Tongue (tissue), 2 donors: ENCODE data around the gene LALBA. TPM values are rescaled to one million over a fixed set of nuclear protein-coding genes. Genes with fewer than 3 reads are reported as not detected.
"Not testable (repeated sequence)": the region's sequence is repeated elsewhere in the genome, so short reads cannot be mapped to it uniquely, and the experiment has no call there.

Experiments
- DNase-seq: peaks from one replicate; pipeline ENCODE4 v3.0.0-alpha.2; 2015
- total RNA-seq: library from RNA; depleted of rRNA; stranded (reverse); fragments of >200 nt; gene quantifications from one replicate; pipeline ENCODE4 v1.2.3, GENCODE V29; 2014

LALBA gene
- total RNA-seq = not detected

GRCh38 chr12:48569946-48570345, at the start of gene LALBA:
TSS of gene LALBA (minus strand) at chr12:48570046. CDS start at chr12:48570020, 26 bp downstream.
- DNase-seq = no peak

- DNase-seq = peak; percentile 86
These were observed 48.7 kb upstream of the LALBA start for GRCh38 chr12:48618541-48618940.

GRCh38 chr12:48615681-48616080, 45.8 kb upstream of the LALBA start:
- no peak for DNase-seq

DNA sequence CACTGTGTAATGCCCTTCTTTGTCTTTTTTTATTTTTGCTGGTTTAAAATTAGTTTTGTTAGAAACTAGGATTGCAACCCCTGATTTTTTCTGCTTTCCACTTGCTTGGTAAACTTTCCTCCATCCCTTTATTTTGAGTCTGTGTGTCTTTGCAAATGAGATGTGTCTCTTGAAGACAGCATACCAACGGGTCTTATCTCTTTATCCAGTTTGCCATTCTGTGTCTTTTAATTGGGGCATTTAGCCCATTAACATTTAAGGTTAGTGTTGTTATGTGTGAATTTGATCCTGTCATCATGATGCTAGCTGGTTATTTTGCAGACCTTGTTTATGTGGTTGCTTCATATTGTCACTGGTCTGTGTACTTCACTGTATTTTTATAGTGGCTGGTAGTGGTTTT, 43.5 kb upstream of the LALBA start:
- DNase-seq = no peak

GRCh38 chr12:48602192-48602989, 32.5 kb upstream of the LALBA start:
- DNase-seq = no peak

- DNase-seq = no peak
These were observed 31.3 kb upstream of the LALBA start for GRCh38 chr12:48601013-48601756.

DNA sequence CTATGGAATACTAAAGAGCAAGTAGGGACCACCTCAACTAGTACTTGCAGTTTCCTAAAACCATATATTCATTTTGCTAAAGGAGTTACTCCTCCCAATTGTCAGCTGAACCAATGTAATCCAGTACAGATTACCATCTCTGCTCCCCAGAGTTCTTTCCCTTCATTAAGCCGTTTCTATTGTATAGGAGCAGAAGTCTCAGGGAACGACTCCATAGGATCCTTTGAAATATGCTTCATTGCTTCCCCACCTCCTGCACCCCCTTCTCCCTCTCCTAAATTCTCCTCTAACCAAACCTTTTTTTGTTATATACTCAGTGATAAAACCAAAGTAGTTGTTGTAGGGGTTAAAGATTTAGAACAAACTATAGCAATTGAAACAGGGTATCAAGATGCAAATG, 30.7 kb upstream of the LALBA start:
- DNase-seq = no peak

DNA sequence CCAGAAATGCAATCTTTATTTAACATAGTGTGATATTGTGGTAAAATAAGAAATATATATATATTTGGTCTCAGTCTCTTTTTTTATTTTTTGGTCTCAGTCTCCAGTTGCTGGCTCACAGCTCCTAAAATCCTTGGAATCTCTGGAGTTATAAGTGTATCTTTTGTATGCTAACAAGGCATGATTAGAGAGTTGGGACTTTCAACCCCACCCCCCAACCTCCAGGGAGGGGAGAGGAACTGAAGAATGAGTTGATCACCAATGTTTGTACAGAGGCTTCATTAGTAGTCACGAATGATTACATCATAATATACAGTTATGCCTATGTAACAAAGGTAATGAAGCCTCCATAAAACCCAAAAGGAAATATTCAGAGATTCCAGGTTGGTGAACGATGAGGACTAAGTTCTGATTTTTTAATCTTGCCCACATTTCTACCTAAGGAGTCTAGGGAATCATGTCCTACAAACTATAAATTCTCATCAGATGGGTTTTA, 22.8 kb upstream of the LALBA start:
- DNase-seq = no peak

GRCh38 chr12:48586361-48586760, 16.5 kb upstream of the LALBA start:
- no peak for DNase-seq

GRCh38 chr12:48583728-48584127, 13.9 kb upstream of the LALBA start:
- DNase-seq = no peak

GRCh38 chr12:48580831-48581230, 11.0 kb upstream of the LALBA start:
- DNase-seq = no peak

DNA sequence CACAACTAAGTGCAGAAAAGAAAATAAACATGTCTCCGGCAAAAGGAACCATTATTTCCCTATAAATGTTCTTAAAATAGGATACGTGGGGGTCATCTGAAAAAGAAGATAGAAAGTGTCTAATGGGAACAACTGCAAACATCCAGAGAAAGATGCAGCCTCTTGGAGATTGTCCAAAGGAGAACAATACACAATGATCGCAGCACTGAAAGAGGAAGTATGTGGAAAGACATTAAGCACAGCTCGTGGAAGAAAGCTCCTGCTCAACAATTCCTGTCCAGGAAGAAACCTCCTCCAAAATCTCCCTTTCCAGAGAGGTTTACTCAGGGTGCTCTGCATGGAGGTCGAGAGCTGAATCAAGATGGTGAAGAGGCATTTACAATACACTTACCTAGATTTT, 2.5 kb upstream of the LALBA start:
- DNase-seq = peak; percentile 5

DNA sequence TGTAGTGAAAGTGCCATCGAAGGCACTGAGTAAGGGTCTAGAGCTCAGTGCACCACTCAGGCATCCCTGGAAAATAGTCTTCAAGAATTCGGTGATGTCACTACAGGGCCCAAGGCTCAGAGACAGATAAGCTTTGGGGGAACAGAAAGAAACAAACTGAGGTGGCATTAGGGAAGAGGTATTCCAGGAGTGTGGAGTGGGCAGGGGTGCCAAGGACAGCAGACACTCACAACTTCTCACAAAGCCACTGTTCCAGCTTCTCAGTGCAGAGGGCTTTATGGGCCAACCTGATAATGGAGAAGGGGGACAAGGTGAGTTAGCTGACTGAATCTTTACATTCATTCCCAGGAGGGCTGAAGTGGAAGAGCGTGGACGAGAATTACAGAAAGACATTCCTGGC, 2.1 kb downstream of the LALBA start:
- no peak for DNase-seq

DNA sequence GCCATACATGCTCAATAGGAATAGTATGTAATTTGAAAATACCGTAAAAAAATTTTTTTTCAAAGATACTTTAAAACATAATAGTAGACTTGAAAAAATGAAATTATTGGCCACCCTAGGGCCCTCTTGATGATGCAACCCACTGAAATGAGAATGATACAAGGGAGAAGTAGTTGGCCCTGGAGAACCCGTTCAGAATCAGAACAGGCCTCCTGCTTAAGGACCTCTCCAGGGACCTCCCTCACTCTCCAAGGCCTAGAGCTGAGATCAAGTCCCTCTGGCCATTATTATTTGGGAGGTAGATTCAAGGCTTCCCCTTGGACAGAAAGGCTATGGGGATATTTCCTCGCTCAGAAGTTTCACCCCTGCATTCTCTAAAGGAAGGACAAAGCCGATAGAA, 11.9 kb downstream of the LALBA start:
- DNase-seq = no peak

DNA sequence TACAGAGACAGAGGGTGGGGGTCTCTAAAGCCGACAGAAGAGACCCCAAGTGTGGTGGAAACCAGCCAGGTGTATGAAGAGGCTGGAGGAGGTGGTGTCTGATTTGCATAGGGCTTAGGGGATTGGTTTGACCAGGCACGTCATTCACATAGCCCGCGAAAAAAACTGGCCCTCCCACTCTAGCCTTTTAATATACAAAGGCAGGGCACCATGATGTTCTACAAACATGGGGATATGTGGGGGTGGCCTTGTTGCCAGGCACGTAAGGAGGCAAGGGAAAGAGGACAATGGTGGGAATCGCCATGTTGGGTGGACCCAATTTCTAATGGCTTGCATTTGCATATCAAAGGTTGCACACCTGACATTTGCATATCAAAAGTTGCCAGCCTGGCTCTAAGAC, 13.2 kb downstream of the LALBA start:
- DNase-seq = no peak

- not testable (repeated sequence) for DNase-seq
These were observed 16.0 kb downstream of the LALBA start for GRCh38 chr12:48553666-48554343.

DNA sequence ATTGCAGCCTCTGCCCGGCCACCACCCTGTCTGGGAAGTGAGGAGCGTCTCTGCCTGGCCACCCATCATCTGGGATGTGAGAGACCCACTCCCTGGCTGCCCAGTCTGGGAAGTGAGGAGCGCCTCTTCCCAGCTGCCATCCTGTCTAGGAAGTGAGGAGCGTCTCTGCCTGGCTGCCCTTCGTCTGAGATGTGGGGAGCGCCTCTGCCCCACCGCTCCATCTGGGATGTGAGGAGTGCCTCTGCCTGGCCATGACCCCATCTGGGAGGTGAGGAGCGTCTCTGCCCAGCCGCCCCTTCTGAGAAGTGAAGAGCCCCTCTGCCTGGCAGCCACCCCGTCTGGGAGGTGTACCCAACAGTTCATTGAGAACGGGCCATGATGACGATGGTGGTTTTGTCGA, 18.2 kb downstream of the LALBA start:
- DNase-seq = not testable (repeated sequence)

DNA sequence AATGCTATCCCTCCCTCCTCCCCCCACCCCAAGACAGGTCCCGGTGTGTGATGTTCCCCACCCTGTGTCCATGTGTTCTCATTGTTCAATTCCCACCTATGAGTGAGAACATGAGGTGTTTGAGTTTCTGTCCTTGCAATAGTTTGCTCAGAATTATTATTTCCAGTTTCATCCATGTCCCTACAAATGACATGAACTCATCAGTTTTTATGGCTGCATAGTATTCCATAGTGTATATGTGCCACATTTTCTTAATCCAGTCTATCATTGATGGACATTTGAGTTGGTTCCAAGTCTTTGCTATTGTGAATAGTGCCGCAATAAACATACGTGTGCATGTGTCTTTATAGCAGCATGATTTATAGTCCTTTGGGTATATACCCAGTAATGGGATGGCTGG, 22.8 kb downstream of the LALBA start:
- not testable (repeated sequence) for DNase-seq

DNA sequence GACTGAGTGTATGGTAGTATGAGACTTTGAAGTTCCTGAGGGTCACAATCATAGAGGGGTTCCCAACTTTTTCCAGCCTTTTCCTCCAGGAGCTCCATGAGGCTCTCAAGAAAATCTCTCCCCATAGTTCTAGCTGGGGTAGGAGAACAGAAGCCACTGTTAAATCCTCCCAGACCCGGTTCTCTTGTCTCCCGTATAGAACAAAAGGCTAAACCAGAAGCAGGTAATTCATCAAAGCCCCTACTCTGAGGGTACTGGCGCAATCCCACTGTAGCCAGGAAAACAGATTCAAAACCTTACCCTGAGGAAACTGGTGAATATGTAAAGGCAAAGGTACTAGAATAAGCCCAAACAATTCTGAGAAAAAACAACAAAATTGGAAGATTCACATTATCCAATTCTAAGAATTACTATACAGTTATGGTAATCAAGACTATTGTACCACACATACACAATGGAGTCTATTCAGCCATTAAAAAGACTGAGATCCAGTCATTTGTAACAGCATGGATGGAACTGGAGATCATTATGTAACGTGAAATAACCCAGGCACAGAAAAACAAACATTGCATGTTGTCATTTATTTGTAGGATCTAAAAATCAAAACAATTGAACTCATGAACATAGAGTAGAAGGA, 23.9 kb downstream of the LALBA start:
- no peak for DNase-seq

DNA sequence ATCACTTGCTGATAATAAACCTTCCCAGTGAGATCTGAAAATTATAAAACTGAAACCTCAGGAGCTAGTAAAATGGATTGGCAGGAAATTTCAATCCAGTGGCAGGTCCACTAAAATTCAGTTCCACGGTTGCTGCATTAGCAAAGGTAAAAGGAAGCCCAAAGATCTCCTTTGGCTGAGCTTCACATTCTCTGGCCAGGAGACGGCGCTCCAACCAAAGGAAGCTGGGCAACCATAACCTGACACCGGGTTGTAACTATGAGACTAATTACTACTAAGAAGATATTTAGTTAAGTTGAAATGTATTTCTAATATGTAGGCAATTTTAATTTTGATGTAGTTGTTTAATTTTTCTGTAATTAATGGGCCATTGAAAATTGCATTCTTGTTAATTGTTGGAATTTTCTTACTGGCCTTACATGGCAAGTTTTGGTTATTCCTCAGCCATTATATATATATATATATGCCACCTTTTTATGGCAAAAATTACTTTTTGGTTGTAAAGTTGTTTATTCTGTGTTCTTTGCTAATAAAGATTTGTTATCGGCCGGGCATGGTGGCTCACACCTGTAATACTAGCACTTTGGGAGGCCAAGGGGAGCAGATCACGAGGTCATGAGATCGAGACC, 27.4 kb downstream of the LALBA start:
- peak; percentile 15 for DNase-seq

DNA sequence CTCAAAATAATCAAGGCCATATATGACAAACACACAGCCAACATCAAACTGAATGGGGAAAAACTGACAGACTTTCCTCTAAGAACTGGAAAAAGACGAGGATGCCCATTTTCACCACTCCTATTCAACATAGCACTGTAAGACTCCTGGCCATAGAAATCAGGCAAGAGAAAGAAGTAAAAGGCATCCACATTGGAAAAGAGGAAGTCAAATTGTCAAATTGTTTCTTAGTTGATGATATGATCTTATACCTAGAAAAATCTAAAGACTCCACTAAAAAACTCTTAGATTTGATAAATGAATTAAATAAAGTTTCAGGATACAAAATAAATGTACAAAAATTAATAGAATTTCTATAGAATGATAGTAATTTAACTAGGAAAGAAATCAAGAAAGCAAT, 33.2 kb downstream of the LALBA start:
- DNase-seq = no peak

DNA sequence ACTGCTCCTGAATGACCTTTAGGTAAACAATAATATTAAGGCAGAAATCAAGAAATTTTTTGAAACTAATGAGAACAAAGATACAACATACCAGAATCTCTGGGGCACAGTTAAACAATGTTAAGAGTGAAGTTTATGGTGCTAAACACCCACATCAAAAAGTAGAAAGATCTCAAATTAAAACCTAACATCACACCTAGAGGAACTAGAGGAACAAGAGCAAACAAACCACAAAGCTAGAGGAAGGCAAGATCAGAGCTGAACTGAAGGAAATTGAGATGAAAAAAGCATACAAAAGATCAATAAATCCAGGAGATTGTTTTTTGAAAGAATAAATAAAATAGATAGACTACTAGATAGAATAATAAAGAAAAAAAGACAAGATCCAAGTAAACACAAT, 37.2 kb downstream of the LALBA start:
- no peak for DNase-seq
